Fibroblast of skin of left biceps (primary cell): ENCODE results near the gene MMP15.
"Not testable (repeated sequence)": the region's sequence is repeated elsewhere in the genome, so short reads cannot be mapped to it uniquely, and the experiment has no call there.

Experiments used
- DNase-seq, 2 experiments: peaks; one replicate each; pipeline ENCODE4 v3.0.0-alpha.2; 2013; ENCODE audit warnings: low read depth in 2 of 2

MMP15 gene

GRCh38 chr16:57996406-57997175 is 29.0 kb upstream of the MMP15 start:
- DNase-seq = no peak

DNA sequence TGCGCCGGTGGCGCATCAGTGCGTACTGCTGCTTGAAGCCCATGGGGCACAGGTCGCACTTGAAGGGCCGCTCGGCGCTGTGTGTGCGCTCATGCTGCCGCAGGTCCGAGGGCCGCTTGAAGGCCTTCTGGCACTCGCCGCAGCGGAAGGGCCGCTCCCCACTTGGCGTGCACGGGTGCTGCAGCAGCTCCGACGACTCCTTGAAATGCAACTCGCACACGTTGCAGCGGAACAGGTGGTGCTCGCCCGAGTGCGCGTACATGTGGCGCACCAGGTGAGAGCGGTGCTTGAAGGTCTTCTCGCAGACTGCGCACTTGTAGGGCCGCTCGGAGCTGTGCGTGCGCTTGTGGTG is 28.4 kb upstream of the MMP15 start:
- DNase-seq = no peak

DNA sequence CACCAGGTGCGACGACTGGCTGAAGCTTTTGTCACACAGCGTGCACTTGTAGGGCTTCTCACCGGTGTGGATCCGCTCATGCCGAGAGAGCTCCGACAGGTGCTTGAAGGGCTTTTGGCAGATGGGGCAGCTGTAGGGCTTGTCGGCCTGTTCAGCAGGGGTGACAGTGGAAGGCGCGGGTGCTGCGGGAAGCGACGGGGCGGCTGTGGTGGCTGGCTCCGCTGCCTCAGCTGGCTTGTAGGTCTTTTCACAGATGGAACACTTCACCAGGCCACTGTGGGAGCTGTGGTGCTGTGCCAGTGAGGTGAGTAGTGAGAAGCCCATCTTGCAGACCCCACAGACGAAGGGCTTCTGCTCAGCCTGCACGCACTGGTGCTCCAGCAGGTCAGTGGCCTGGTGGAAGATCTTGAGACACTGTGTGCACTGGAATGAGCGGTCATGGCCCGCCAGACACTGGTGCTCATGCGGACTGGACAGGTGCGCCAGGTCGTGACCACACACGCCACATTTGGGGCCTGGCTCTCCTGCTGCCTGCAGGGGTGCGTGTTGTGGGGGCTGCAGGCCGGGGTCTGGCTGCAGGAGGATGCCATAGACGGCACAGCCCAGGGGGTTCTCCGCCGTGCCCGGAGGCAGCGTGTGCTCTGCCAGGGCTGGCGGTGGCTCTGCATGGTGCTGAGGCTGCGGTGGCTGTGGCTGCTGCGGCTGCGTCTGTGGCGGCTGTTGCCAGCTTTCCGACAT is 27.9 kb upstream of the MMP15 start:
- no peak for DNase-seq

DNA sequence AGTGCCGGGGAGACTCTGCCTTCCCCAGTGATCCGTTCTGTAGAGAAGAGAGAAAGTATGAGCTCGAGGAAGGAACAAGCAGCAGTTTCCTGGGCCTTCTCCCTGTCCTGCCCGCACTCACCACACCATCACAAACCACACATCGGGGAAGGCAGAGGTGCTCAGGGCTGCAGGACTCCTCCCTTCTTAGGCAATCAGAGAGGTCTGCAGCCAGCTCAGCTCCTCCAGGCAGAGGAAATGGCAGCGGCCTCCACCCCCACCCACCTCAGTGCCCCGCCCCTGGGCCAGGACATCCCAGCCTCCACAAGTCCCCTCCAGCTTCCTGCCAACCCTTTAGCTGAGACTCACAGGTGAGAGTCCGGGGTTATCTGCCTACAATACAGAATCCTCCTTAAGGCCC is 27.1 kb upstream of the MMP15 start:
- DNase-seq = no peak

DNA sequence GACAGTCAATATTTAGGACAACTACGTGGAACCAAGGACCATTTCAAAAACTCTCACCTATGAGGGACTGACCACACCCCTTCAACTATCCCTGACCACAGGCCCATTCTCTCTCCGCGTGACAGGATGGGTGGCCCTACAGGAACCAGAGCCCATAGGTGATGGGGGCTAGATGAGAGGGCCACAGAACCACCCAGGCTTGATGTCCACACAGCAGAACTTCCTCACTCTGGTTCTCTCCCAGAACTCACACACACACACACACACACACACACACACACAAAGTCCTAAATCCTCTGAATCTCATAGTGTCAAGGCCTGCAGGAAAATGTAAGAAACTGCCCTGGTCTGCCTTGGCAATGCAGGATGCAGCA is 26.6 kb upstream of the MMP15 start:
- DNase-seq = no peak

- DNase-seq = no peak
These were observed 26.1 kb upstream of the MMP15 start for GRCh38 chr16:57999366-57999970.

- DNase-seq = no peak
These were observed 25.4 kb upstream of the MMP15 start, which contains the start of gene ZNF319 for GRCh38 chr16:57999971-58000705. Gene ZNF319 (minus strand): TSS chr16:58000672. CDS start chr16:57998265, 2,407 bp downstream.

DNA sequence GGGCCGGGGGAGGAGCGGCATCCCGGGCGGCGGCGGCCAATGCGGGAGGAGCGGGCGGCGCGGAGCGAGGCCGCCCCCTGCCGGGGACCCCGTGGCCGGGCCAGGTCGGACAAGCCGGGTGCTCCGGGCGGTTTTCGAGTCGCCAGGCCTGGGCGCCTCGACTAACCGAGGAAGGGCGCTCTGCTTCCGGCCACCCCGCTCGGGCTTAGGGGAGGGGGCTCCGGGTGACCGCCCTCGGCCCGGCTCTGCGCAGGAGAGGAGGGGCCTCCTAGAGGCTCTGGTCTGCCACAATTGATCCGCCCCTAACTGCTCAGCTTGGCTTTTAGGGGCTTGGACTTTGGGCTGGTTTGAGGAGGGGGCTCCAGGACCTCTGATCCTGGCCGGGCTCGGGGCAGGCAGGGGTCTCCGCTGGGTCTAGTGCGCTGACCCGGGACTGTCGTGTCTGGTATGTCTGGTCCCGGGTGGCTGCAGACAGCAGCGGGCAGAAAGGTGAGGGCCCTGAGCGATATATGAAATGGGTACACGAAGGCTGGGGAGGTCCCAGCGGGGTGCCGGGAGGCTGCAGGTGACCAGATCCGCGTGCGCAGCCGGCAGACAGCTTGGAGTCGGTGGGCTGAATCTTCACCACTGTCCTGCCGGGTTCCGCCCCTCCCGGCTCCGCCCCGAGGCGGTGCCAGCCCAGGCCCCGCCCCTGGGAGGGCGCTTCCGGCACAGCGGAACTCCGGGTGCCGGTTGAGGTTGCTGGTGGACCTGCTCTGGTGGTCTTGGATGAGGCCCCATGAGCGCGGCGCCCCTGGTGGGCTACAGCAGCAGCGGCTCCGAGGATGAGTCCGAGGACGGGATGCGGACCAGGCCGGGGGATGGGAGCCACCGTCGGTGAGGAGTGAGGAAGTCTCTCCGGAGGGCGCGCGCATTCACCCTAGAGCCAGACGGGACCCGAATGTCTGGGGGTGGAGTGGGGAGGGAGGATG is 24.6 kb upstream of the MMP15 start, which contains the start of gene USB1:
TSS of gene USB1 (plus strand) at position 702 of the 971 bp plus-strand sequence. CDS start at position 779, 77 bp downstream.
- peak in 1 of 2 experiments; percentile 38 for DNase-seq

- DNase-seq = no peak
These were observed 23.7 kb upstream of the MMP15 start for GRCh38 chr16:58001781-58002415.

GRCh38 chr16:58002416-58002800 is 23.1 kb upstream of the MMP15 start:
- DNase-seq = no peak

DNA sequence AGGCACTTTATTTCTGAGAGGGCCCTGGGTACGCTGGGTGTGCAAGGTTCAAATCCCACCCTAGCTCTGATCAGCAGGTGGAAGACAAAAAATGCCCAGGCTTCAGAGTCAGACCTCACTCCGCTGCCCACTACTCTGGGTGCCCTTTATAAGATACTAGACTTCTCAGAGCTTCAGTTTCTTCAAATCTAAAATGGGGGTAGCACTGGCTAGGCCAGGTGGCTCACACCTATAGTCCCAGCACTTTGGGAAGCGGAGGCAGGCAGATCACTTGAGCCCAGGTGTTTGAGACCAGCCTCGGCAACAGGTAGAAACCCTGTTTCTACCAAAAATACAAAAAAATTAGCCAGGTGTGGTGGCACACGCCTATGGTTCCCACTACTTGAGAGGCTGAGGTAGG is 22.6 kb upstream of the MMP15 start:
- DNase-seq = no peak

DNA sequence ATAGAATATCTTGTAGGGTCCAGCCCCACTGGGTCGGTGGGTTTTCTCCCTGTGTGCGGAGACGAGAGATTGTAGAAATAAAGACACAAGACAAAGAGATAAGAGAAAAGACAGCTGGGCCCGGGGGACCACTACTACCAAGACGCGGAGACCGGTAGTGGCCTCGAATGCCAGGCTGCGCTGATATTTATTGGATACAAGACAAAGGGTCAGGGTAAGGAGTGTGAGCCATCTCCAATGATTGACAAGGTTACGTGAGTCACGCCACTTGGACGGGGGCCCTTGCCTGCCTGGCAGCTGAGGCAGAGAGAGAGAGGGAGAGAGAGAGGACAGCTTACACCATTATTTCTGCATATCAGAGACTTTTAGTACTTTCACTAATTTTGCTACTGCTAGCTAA is 20.8 kb upstream of the MMP15 start:
- not testable (repeated sequence) for DNase-seq

DNA sequence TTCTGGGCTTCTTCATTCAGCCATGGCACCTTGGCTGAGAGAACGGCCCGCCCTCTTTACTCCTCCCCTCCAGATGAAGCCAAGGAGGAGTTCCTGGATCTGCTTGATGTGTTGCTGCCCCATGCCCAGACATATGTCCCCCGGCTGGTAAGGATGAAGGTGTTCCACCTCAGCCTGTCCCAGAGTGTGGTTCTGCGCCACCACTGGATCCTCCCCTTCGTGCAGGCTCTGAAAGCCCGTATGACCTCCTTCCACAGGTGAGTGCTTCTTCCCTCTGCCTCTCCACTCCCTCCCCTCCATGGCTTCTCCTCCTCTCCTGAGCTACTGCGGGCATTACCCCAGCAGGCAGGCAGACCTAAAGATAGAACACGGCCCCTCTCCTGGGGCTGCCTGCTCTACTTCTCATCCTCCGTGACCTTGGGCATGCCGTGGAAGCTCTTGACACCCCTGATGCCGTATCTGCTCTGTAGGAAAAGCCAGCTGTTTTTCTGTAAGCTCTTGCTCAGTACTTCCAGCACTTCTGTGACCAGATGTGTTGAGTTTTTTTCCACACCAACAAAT is 15.6 kb upstream of the MMP15 start:
- no peak for DNase-seq

DNA sequence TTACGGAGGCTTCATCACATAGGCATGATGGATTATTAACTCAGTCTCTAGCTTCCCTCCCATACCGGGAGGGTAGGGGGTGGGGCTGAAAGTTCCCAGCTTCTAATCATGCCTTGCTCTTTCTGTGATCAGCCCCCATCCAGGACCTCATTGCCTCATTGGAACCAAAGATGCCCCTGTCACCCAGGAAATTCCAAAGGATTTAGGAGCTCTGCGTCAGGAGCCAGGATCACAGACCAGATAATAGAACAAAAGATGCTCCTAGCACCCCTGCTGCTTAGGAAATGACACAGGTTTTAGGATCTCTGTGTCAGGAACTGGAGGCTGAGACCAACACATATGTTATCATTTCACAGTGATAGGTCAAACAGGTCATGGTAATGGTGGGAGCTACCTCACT is 14.7 kb upstream of the MMP15 start:
- DNase-seq = no peak

DNA sequence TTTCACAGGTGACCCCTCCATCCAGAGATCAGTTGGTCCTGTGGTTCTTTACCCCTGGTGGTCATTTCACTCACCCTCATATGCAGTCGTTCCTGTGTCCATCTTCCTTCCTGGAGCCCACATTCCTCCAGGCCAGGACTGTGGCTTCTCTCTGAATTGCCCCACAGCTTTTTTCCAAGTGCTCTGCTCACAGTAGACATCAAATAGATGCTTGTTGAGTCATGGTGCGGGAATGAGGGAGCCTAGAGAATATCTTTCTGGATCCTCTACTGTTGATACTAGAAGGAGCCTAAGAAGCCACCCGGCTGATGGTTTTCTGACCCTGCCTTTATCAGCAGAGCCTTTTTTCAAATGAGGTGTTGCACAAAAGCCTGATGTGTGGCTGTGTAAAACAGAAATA is 13.9 kb upstream of the MMP15 start:
- DNase-seq = peak; percentile 28 to 30

GRCh38 chr16:58012481-58012880 is 13.1 kb upstream of the MMP15 start:
- no peak for DNase-seq

DNA sequence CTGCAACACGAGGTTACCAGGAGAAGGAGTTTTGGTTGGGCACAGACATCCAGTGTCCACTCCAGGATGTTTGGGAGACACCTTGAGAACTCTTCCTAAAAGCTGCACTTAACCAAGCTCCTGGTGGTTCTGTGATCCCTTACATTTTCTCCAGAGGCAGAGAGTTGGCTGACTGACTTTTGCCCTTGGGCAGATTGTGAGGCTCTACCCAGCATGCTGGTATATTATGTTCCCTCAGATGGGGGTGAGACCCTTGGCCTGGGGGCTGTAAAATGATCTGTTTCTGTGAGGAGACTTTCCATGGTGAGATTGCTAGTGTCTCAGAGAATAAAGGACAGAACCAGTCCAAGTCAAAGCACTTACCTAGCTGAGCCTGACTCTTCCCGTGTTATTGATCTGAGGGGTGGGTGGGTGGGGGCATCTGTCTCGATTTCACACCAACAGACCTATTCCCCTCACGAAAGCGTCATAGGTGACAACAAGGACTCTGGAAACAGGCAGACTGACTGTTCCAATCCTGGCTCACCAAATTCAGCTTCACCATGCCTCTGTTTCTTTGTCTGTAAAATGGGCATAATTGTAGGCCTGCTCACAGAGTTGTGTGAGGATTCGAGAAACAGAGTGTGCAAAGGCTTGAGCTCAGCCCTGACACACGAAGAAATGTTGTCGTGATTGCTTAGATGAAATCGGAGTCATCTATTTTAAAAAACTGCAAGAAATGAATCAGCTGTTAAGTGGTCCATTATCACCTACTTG is 12.2 kb upstream of the MMP15 start:
- DNase-seq = no peak

- no peak for DNase-seq
These were observed 8.6 kb upstream of the MMP15 start for GRCh38 chr16:58016840-58017446.

DNA sequence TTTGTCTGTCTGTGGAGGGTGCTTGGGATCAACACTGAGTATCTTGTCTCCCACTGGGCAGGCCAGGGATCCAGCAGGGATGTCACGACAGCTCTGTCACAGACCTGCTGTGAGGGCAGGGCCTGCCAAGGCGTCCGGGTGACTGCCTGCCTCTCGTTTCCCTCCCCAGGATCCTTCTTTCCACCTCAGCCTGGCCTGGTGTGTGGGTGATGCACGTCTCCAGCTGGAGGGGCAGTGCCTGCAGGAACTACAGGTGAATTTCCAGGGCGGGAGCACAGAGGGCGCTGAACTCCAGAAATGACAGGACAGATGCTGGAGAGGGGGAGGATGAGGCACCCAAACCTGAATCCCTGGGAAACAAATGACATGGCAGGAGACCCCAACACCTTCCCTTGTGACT is 6.8 kb upstream of the MMP15 start:
- no peak for DNase-seq
